GM18873 (cell line): ENCODE results near the gene CDC6.

Source experiments
- ATAC-seq: cut with Tn5 transposase; IDR thresholded peaks from one replicate; pipeline ENCODE4 v1.9.1; 2021; ENCODE audit warnings: mild to moderate bottlenecking, moderate library complexity, moderate number of reproducible peaks; ENCODE audit not compliant: unreplicated experiment, low FRiP score

Gene CDC6

GRCh38 chr17:40338941-40339649 lies 51.4 kb downstream of the CDC6 start:
- no peak for ATAC-seq

GRCh38 chr17:40340327-40340726 lies 52.6 kb downstream of the CDC6 start:
- no peak for ATAC-seq

GRCh38 chr17:40340880-40341807 lies 53.5 kb downstream of the CDC6 start:
- ATAC-seq = no peak

- no peak for ATAC-seq
Observed at GRCh38 chr17:40341808-40342503, 54.3 kb downstream of the CDC6 start.

- ATAC-seq = no peak
Observed at GRCh38 chr17:40342504-40343218, 55.0 kb downstream of the CDC6 start.

GRCh38 chr17:40343219-40344119 lies 55.8 kb downstream of the CDC6 start:
- ATAC-seq = no peak

- ATAC-seq = no peak
Observed at GRCh38 chr17:40344421-40345160, 56.9 kb downstream of the CDC6 start.

- no peak for ATAC-seq
Observed at GRCh38 chr17:40345161-40345993, 57.7 kb downstream of the CDC6 start.

GRCh38 chr17:40345994-40346764 lies 58.5 kb downstream of the CDC6 start:
- no peak for ATAC-seq

GRCh38 chr17:40346765-40347158 lies 59.1 kb downstream of the CDC6 start:
- ATAC-seq = no peak

GRCh38 chr17:40347319-40348135 lies 59.8 kb downstream of the CDC6 start:
- no peak for ATAC-seq

- no peak for ATAC-seq
Observed at GRCh38 chr17:40348136-40348504, 60.4 kb downstream of the CDC6 start.

- no peak for ATAC-seq
Observed at GRCh38 chr17:40348562-40349476, 61.1 kb downstream of the CDC6 start.

GRCh38 chr17:40349477-40349894 lies 61.8 kb downstream of the CDC6 start:
- no peak for ATAC-seq
